GM15510 (cell line): ENCODE results near the gene CASK.

ENCODE experiments used
- POLR2A ChIP-seq: IDR thresholded peaks from 3 replicates; pipeline ENCODE4 v1.6.1; 2011; ENCODE audit warnings: borderline replicate concordance; ENCODE audit not compliant: insufficient read length; ENCODE audit errors: extremely low read depth

The CASK gene

GRCh38 chrX:41922431-41923151 lies 763 bp downstream of the CASK start:
- no peak for TF ChIP-seq POLR2A

- TF ChIP-seq POLR2A: no peak
Observed at GRCh38 chrX:41921492-41922430, 1.6 kb downstream of the CASK start.

- no peak for TF ChIP-seq POLR2A
Observed at GRCh38 chrX:41919870-41920269, 3.5 kb downstream of the CASK start.

- no peak for TF ChIP-seq POLR2A
Observed at GRCh38 chrX:41917517-41917916, 5.8 kb downstream of the CASK start.

GRCh38 chrX:41913476-41913875 lies 9.9 kb downstream of the CASK start:
- TF ChIP-seq POLR2A: no peak

GRCh38 chrX:41912923-41913322 lies 10.4 kb downstream of the CASK start:
- no peak for TF ChIP-seq POLR2A

GRCh38 chrX:41909068-41909467 lies 14.3 kb downstream of the CASK start:
- TF ChIP-seq POLR2A: no peak

GRCh38 chrX:41906515-41907187 lies 16.7 kb downstream of the CASK start:
- TF ChIP-seq POLR2A: no peak

- TF ChIP-seq POLR2A: no peak
Observed at GRCh38 chrX:41903544-41903943, 19.8 kb downstream of the CASK start.

- TF ChIP-seq POLR2A: no peak
Observed at GRCh38 chrX:41900321-41900720, 23.0 kb downstream of the CASK start.

- no peak for TF ChIP-seq POLR2A
Observed at GRCh38 chrX:41895826-41896225, 27.5 kb downstream of the CASK start.

GRCh38 chrX:41890026-41890423 lies 33.3 kb downstream of the CASK start:
- no peak for TF ChIP-seq POLR2A

- TF ChIP-seq POLR2A: no peak
Observed at GRCh38 chrX:41889317-41890025, 33.9 kb downstream of the CASK start.

- TF ChIP-seq POLR2A: no peak
Observed at GRCh38 chrX:41887691-41888090, 35.7 kb downstream of the CASK start.
